Testis (tissue), 2 donors: ENCODE data around the gene GJA10.

Source experiments
- POLR2A ChIP-seq: fragments of 450-650 bp; IDR thresholded peaks from one replicate; pipeline ENCODE4 v1.6.1; 2017; ENCODE audit warnings: antibody characterized with exemption, mild to moderate bottlenecking, moderate library complexity
- TF ChIP-seq, protein P1 (sequence below), 3 experiments: fragments of 450-650 bp in 2 of 3; fragments of 200-600 bp in 1 of 3; sonication (generic) in 1 of 3; IDR thresholded peaks; one replicate each; pipeline ENCODE4 v1.5.1; 2016 to 2019; ENCODE audit warnings: antibody characterized with exemption in 3 of 3, mild to moderate bottlenecking in 2 of 3, moderate library complexity in 1 of 3

DNA sequence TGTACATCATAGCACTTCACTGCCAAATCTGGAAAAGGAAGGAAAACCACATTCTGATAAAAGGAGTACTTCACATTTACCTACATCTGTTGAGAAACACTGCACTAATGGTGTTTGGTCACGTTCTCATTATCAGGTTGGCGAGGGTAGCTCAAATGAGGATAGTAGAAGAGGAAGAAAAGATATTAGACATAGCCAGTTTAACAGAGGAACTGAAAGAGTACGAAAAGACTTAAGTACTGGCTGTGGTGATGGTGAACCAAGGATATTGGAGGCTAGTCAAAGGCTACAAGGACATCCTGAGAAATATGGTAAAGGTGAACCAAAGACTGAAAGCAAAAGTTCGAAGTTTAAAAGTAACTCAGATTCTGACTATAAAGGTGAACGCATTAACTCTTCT lies 32.0 kb upstream of the GJA10 start:
- TF ChIP-seq, protein P1, sequence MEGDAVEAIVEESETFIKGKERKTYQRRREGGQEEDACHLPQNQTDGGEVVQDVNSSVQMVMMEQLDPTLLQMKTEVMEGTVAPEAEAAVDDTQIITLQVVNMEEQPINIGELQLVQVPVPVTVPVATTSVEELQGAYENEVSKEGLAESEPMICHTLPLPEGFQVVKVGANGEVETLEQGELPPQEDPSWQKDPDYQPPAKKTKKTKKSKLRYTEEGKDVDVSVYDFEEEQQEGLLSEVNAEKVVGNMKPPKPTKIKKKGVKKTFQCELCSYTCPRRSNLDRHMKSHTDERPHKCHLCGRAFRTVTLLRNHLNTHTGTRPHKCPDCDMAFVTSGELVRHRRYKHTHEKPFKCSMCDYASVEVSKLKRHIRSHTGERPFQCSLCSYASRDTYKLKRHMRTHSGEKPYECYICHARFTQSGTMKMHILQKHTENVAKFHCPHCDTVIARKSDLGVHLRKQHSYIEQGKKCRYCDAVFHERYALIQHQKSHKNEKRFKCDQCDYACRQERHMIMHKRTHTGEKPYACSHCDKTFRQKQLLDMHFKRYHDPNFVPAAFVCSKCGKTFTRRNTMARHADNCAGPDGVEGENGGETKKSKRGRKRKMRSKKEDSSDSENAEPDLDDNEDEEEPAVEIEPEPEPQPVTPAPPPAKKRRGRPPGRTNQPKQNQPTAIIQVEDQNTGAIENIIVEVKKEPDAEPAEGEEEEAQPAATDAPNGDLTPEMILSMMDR (IDR thresholded peaks at IDR 0.05) = no peak
- no peak for TF ChIP-seq POLR2A
